ENCODE data around the gene NEK2. TPM values are rescaled to one million over a fixed set of nuclear protein-coding genes. Genes with fewer than 3 reads are reported as not detected.
"Not testable (repeated sequence)": the region's sequence is repeated elsewhere in the genome, so short reads cannot be mapped to it uniquely, and the experiment has no call there.

The NEK2 gene
- total RNA-seq, 2 donors from 2014 or later = 9.3 to 31.2 TPM

GRCh38 chr1:211630236-211631081 lies 45.0 kb downstream of the NEK2 start:
- Histone ChIP-seq H3K9ac (ENCODE audit: low read depth in 2 of 2, low read length in 2 of 2) (no peak overlapping the region), H3K4me1 (no peaks in the 10 kb centered on the region), H3K27ac (no peak overlapping the region), H3K36me3 (no peaks in the 10 kb centered on the region), H3K9me3 (no peaks in the 10 kb centered on the region), H3K27me3 (no peaks in the 10 kb centered on the region), H3K4me3 (no peak overlapping the region)
- TF ChIP-seq, protein P1, sequence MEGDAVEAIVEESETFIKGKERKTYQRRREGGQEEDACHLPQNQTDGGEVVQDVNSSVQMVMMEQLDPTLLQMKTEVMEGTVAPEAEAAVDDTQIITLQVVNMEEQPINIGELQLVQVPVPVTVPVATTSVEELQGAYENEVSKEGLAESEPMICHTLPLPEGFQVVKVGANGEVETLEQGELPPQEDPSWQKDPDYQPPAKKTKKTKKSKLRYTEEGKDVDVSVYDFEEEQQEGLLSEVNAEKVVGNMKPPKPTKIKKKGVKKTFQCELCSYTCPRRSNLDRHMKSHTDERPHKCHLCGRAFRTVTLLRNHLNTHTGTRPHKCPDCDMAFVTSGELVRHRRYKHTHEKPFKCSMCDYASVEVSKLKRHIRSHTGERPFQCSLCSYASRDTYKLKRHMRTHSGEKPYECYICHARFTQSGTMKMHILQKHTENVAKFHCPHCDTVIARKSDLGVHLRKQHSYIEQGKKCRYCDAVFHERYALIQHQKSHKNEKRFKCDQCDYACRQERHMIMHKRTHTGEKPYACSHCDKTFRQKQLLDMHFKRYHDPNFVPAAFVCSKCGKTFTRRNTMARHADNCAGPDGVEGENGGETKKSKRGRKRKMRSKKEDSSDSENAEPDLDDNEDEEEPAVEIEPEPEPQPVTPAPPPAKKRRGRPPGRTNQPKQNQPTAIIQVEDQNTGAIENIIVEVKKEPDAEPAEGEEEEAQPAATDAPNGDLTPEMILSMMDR (IDR thresholded peaks at IDR 0.05) = no peak
- intact Hi-C loops (cut with DNase I) = no loop called here
- no peak for DNase-seq

DNA sequence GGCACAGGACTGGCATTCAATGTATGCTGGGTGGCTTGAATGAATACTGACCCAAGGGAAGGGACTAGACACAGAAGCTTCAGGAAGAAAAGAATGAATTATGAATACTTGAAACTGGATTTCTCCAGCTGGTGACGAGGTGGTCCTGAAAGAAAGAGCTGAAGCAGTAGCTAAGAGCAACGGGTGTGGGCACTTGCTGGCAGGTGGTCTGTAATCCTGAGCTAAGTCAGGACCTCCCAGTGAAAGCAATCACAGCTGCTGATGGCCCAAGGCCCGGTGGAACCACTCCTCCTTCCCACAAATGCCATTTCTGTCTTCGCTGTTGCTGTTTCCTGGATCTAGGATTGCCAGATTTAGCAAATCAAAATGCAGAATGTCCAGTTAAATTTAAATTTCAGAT lies 47.0 kb downstream of the NEK2 start:
- H3K27me3 ChIP-seq = no peaks in the 10 kb centered on the region
- no peak overlapping the region for H3K27ac ChIP-seq
- H3K4me3 ChIP-seq = no peak overlapping the region
- no peaks in the 10 kb centered on the region for H3K9me3 ChIP-seq
- no peak overlapping the region for H3K9ac ChIP-seq (ENCODE audit: low read depth in 2 of 2, low read length in 2 of 2)
- no peaks in the 10 kb centered on the region for H3K36me3 ChIP-seq
- intact Hi-C loops (cut with DNase I) = no loop called here
- H3K4me1 ChIP-seq = no peaks in the 10 kb centered on the region
- DNase-seq = no peak
- TF ChIP-seq, protein P1 (IDR thresholded peaks at IDR 0.05) = no peak

DNA sequence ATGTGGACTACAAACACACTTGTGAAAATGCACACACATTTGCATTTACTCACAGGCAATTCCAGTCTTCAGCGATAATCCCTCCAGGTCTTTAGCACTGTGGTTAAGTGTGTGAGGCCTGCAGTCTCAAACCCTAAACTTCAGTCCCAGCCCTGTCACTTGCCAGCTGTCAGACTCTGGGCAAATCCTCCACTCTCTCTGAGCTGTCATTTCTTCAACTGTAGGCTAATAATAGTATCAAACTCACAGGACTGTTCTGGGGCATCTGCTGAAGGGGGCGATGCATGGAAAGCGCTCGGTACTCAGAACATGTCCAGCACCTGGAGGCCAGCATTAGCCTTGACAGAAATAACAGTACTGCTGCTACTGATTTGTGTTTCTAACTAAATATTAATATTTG lies 48.2 kb downstream of the NEK2 start:
- intact Hi-C loops (cut with DNase I) = no loop called here
- TF ChIP-seq, protein P1 (IDR thresholded peaks at IDR 0.05) = no peak
- Histone ChIP-seq H3K27me3 (no peaks in the 10 kb centered on the region), H3K36me3 (no peaks in the 10 kb centered on the region), H3K9ac (ENCODE audit: low read depth in 2 of 2, low read length in 2 of 2) (no peak overlapping the region), H3K9me3 (no peaks in the 10 kb centered on the region), H3K27ac (no peak overlapping the region), H3K4me3 (no peak overlapping the region), H3K4me1 (no peaks in the 10 kb centered on the region)
- DNase-seq = no peak

DNA sequence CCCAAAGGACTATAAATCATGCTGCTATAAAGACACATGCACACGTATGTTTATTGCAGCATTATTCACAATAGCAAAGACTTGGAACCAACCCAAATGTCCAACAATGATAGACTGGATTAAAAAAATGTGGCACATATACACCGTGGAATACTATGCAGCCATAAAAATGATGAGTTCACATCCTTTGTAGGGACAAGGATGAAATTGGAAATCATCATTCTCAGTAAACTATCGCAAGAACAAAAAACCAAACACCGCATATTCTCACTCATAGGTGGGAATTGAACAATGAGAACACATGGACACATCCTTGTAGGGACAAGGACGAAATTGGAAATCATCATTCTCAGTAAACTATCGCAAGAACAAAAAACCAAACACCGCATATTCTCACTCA lies 49.6 kb downstream of the NEK2 start:
- H3K27me3 ChIP-seq; H3K9ac ChIP-seq (ENCODE audit: low read depth in 2 of 2, low read length in 2 of 2); H3K4me3 ChIP-seq; H3K4me1 ChIP-seq; H3K27ac ChIP-seq; H3K36me3 ChIP-seq; DNase-seq; intact Hi-C loops (cut with DNase I); H3K9me3 ChIP-seq: not testable (repeated sequence)

- Histone ChIP-seq H3K27me3 (no peaks in the 10 kb centered on the region), H3K36me3 (no peaks in the 10 kb centered on the region), H3K9me3 (no peaks in the 10 kb centered on the region), H3K9ac (ENCODE audit: low read depth in 2 of 2, low read length in 2 of 2) (no peak overlapping the region), H3K27ac (no peak overlapping the region), H3K4me1 (no peaks in the 10 kb centered on the region), H3K4me3 (no peak overlapping the region)
- no peak for DNase-seq
- TF ChIP-seq, protein P1 (IDR thresholded peaks at IDR 0.05) = no peak
- intact Hi-C loops (cut with DNase I) = no loop called here
Measured at GRCh38 chr1:211625040-211625439, 50.4 kb downstream of the NEK2 start.

GRCh38 chr1:211623515-211623914 lies 51.9 kb downstream of the NEK2 start:
- H3K9me3 ChIP-seq = no peaks in the 10 kb centered on the region
- H3K4me3 ChIP-seq = no peak overlapping the region
- DNase-seq = no peak
- no peaks in the 10 kb centered on the region for H3K27me3 ChIP-seq
- intact Hi-C loops (cut with DNase I) = no loop called here
- H3K4me1 ChIP-seq = no peaks in the 10 kb centered on the region
- H3K9ac ChIP-seq (ENCODE audit: low read depth in 2 of 2, low read length in 2 of 2) = no peak overlapping the region
- TF ChIP-seq, protein P1 (IDR thresholded peaks at IDR 0.05) = no peak
- no peaks in the 10 kb centered on the region for H3K36me3 ChIP-seq
- no peak overlapping the region for H3K27ac ChIP-seq
